ENCODE results near the gene IGSF3. TPM values are rescaled to one million over a fixed set of nuclear protein-coding genes. Genes with fewer than 3 reads are reported as not detected.

IGSF3 gene
- polyA plus RNA-seq, 3 donors, result 0.07 to 0.12 TPM; not detected in 1

GRCh38 chr1:116534014-116534739, 133.4 kb downstream of the IGSF3 start:
- H3K36me3 ChIP-seq (replicated peaks in 1 of 2; ENCODE audit: control insufficient read depth in 1 of 2, insufficient read depth in 2 of 2, low read length in 2 of 2), result peaks cover 33 to 63% of the 10 kb centered on the region in 2 donors

GRCh38 chr1:116533429-116533820, 134.1 kb downstream of the IGSF3 start:
- H4K20me1 ChIP-seq (ENCODE audit: insufficient read depth, low read length), result peaks cover 3% of the 10 kb centered on the region
- H3K9me3 ChIP-seq (replicated peaks in 1 of 2; ENCODE audit: control insufficient read depth in 1 of 2, insufficient read depth in 1 of 2, low read length in 2 of 2), result no peaks in the 10 kb centered on the region
- H3K36me3 Mint-ChIP-seq, result peaks cover 62 to 69% of the 10 kb centered on the region in 2 donors
- intact Hi-C loops (cut with micrococcal nuclease), result loop anchor here in 1 of 2 donors (2.0 to 10.0 kb wide), 2 partner anchors 15 to 159 kb away; partner anchors contain the start of gene ATP1A1
- no peak overlapping the region for H3K4me3 Mint-ChIP-seq
- DNase-seq, result no peak
- peaks cover 33 to 41% of the 10 kb centered on the region in 2 donors for H3K4me1 ChIP-seq (ENCODE audit: control insufficient read depth in 1 of 2, insufficient read depth in 2 of 2, low read length in 2 of 2)
- no CpG with 5 or more reads among the region's 3 CpGs for WGBS (ENCODE audit: insufficient coverage)
- H3K27ac ChIP-seq (ENCODE audit: low read depth in 1 of 2, low read length in 2 of 2), result peak overlapping the region in 1 of 2 donors; percentile 83
- H3K9me3 Mint-ChIP-seq, result peaks cover 0 to 5% (median 0%) of the 10 kb centered on the region in 7 donors
- H3K27me3 ChIP-seq (ENCODE audit: control insufficient read depth in 2 of 2, insufficient read depth in 2 of 2, low read length in 2 of 2), result no peaks in the 10 kb centered on the region
- H3K27ac Mint-ChIP-seq, result peak overlapping the region; percentile 86 to 97 (median 93)
- H3K36me3 ChIP-seq (replicated peaks in 1 of 2; ENCODE audit: control insufficient read depth in 1 of 2, insufficient read depth in 2 of 2, low read length in 2 of 2), result peaks cover 33 to 65% of the 10 kb centered on the region in 2 donors
- peaks cover 0 to 2% (median 0%) of the 10 kb centered on the region in 3 donors for H3K27me3 Mint-ChIP-seq (ENCODE audit: low read depth in 3 of 3)
- no peak overlapping the region for H3K4me3 ChIP-seq (replicated peaks in 1 of 3; ENCODE audit: low read depth in 2 of 3, low read length in 3 of 3)
- TF ChIP-seq, protein P1, sequence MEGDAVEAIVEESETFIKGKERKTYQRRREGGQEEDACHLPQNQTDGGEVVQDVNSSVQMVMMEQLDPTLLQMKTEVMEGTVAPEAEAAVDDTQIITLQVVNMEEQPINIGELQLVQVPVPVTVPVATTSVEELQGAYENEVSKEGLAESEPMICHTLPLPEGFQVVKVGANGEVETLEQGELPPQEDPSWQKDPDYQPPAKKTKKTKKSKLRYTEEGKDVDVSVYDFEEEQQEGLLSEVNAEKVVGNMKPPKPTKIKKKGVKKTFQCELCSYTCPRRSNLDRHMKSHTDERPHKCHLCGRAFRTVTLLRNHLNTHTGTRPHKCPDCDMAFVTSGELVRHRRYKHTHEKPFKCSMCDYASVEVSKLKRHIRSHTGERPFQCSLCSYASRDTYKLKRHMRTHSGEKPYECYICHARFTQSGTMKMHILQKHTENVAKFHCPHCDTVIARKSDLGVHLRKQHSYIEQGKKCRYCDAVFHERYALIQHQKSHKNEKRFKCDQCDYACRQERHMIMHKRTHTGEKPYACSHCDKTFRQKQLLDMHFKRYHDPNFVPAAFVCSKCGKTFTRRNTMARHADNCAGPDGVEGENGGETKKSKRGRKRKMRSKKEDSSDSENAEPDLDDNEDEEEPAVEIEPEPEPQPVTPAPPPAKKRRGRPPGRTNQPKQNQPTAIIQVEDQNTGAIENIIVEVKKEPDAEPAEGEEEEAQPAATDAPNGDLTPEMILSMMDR (IDR thresholded peaks at IDR 0.05), result no peak
- no peak overlapping the region for H3K4me2 ChIP-seq (replicated peaks; ENCODE audit: extremely low read depth, low read length, poor library complexity, severe bottlenecking)
- H2AFZ ChIP-seq (ENCODE audit: insufficient read depth, low read depth, low read length, poor library complexity, severe bottlenecking), result no peak overlapping the region
- H3K4me1 Mint-ChIP-seq, result peaks cover 37% of the 10 kb centered on the region
- H3K9ac ChIP-seq (ENCODE audit: insufficient read depth, low read length, poor library complexity, severe bottlenecking), result no peak overlapping the region
- H3K79me2 ChIP-seq (ENCODE audit: insufficient read depth, low read length), result peaks cover 22% of the 10 kb centered on the region

More at GRCh38 chr1:116534014-116534739, 133.4 kb downstream of the IGSF3 start:
- no peak for DNase-seq
- Histone ChIP-seq H3K79me2 (ENCODE audit: insufficient read depth, low read length) (peaks cover 28% of the 10 kb centered on the region), H3K4me2 (replicated peaks; ENCODE audit: extremely low read depth, low read length, poor library complexity, severe bottlenecking) (no peak overlapping the region), H3K9me3 (replicated peaks in 1 of 2; ENCODE audit: control insufficient read depth in 1 of 2, insufficient read depth in 1 of 2, low read length in 2 of 2) (no peaks in the 10 kb centered on the region), H3K4me1 (ENCODE audit: control insufficient read depth in 1 of 2, insufficient read depth in 2 of 2, low read length in 2 of 2) (peaks cover 41 to 48% of the 10 kb centered on the region in 2 donors), H3K27ac (ENCODE audit: low read depth in 1 of 2, low read length in 2 of 2) (peak overlapping the region in 1 of 2 donors; percentile 83), H3K9ac (ENCODE audit: insufficient read depth, low read length, poor library complexity, severe bottlenecking) (no peak overlapping the region), H2AFZ (ENCODE audit: insufficient read depth, low read depth, low read length, poor library complexity, severe bottlenecking) (no peak overlapping the region), H4K20me1 (ENCODE audit: insufficient read depth, low read length) (peaks cover 3% of the 10 kb centered on the region), H3K27me3 (ENCODE audit: control insufficient read depth in 2 of 2, insufficient read depth in 2 of 2, low read length in 2 of 2) (no peaks in the 10 kb centered on the region), H3K4me3 (replicated peaks in 1 of 3; ENCODE audit: low read depth in 2 of 3, low read length in 3 of 3) (no peak overlapping the region)
- Mint-ChIP-seq H3K4me1 (peaks cover 45% of the 10 kb centered on the region), H3K27ac (peak overlapping the region in 6 of 7 donors; percentile 83 to 97 (median 94)), H3K4me3 (no peak overlapping the region), H3K36me3 (peaks cover 62 to 69% of the 10 kb centered on the region in 2 donors), H3K9me3 (peaks cover 0 to 5% (median 0%) of the 10 kb centered on the region in 7 donors), H3K27me3 (ENCODE audit: low read depth in 3 of 3) (peaks cover 0 to 2% (median 0%) of the 10 kb centered on the region in 3 donors)
- 97% methylated on average over 26 of the region's 45 CpGs for WGBS (ENCODE audit: insufficient coverage)
- TF ChIP-seq, protein P1 (IDR thresholded peaks at IDR 0.05), result no peak
- intact Hi-C loops (cut with micrococcal nuclease), result loop anchor here in 1 of 2 donors (10.0 kb wide), 1 partner anchor 159 kb away; the partner anchor contains the start of gene ATP1A1
